Bladder microvascular endothelial cell (primary cell): Measurements from ENCODE around the gene KIF22. TPM values are rescaled to one million over a fixed set of nuclear protein-coding genes. Genes with fewer than 3 reads are reported as not detected.

Source experiments
- total RNA-seq: library from RNA; depleted of rRNA; stranded (reverse); fragments of >200 nt; gene quantifications from 2 replicates; pipeline ENCODE4 v1.2.3, GENCODE V29; 2014

Gene KIF22
- total RNA-seq = 38.6 and 60.5 TPM in 2 replicates

GRCh38 chr16:29790183-29790948 lies at the start of gene KIF22:
Gene KIF22, plus strand, starts transcription at chr16:29790751. Its CDS starts 9 bp downstream, at chr16:29790760.

DNA sequence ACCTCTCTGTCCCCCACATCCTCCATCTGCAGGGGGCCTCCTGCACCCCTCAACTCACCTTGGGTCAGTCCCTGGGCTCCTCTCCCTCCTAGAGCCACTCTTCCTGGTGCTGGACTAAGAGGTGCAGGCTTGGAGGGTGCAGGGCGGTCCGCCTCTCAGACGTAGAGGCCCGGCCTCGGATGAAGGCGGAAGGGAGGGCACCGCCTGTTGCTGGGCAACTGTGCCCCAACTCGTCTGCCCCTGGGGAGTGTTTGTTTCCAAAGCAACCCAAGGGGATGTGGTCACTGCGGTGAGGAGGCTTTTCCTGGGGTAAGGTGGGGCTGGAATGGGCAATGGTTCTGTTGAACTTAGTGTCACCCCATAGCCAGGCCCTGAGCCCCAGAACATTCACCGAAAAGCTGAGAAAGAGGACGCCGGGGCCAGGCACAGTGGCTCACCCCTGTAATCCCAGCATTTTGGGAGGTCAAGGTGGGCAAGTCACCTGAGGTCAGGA lies 44.7 kb upstream of the KIF22 start, which contains the start of gene C16orf54:
Gene C16orf54 (minus strand): TSS at position 138 of the 493 bp plus-strand sequence. CDS start 1,039 bp downstream, outside the sequence.

DNA sequence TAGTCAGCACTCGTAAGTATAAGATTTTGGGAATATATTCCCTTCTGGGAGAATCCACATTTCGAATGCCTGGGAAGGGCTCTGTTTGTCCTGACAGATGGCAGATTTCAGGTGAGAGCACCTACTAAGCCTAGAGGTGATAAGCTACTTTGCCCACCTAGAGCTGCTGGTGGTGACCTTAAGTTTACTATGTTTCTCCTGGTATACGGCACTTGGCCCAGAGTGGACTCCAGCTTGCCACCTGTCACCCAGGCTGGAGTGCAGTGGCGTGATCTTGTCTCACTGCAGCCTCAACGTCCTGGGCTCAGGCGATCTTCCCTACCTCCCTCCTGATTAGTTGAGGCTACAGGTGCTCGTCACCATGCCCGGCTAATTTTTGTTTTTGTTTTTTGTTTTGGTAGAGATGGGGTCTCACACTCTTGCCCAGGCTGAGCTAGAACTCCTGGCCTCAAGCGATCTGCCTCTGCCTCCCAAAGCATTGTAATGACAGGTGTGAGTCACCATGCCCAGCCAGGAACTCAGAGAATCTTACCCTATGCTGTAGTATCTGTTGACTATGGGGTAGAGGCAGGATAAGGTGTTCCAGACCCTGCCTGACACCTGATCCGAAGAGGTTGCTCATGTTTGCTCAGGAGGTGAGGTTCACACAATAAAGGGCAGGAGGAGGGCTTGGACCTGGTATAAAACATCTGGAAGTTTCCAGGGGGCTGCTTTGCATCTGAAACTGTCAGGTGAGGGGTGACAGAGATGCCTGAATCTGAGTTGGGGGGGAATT lies 12.8 kb upstream of the KIF22 start, which contains the start of gene ZG16:
Gene ZG16 (plus strand): TSS at position 681 of the 775 bp plus-strand sequence. CDS start 1,011 bp downstream, outside the sequence.

GRCh38 chr16:29806099-29806579 lies 15.6 kb downstream of the KIF22 start, which contains the start of gene MAZ:
Gene MAZ, plus strand, starts transcription at chr16:29806529. Its CDS starts 173 bp downstream, at chr16:29806702.

DNA sequence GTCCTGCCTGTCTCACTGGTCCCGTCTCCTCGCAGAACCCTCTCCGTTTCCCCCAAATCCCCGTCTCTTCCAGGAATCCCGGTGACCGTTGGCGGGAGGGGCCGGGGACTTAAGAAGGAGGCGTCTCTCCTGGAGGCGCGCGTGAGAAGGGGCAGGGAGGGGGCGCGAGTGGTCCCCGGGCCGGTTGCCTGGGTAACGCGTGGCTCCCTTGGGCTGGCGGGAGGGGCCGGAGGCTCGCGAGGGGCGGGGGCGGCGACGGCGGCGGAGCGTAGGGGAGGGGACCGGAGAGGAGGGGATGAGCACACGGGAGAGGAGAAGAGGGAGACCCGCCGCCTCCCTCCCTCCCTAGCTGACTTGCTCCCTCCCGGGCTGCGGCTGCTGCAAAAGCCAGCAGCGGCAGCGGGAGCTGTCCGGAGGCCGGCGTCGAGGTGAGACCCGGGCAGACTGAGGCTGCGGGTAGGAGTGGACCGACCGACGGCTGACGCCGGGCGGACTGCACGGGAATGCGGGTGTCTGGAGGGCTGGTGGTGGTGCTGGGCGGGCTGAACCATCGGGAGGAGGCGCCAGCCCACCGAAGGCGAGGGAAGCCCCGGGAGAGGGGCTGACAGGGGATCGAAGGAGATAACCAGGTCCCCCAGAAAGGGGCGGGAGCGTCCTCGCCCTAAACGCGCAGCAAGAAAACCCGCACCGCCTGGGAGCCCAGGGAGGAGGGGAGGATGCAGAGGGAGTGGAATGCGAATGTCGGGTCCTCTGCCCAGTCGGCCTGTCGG lies 21.5 kb downstream of the KIF22 start, which contains the start of gene PRRT2:
Gene PRRT2 (plus strand): TSS at position 298 of the 770 bp plus-strand sequence. CDS start 862 bp downstream, outside the sequence.

DNA sequence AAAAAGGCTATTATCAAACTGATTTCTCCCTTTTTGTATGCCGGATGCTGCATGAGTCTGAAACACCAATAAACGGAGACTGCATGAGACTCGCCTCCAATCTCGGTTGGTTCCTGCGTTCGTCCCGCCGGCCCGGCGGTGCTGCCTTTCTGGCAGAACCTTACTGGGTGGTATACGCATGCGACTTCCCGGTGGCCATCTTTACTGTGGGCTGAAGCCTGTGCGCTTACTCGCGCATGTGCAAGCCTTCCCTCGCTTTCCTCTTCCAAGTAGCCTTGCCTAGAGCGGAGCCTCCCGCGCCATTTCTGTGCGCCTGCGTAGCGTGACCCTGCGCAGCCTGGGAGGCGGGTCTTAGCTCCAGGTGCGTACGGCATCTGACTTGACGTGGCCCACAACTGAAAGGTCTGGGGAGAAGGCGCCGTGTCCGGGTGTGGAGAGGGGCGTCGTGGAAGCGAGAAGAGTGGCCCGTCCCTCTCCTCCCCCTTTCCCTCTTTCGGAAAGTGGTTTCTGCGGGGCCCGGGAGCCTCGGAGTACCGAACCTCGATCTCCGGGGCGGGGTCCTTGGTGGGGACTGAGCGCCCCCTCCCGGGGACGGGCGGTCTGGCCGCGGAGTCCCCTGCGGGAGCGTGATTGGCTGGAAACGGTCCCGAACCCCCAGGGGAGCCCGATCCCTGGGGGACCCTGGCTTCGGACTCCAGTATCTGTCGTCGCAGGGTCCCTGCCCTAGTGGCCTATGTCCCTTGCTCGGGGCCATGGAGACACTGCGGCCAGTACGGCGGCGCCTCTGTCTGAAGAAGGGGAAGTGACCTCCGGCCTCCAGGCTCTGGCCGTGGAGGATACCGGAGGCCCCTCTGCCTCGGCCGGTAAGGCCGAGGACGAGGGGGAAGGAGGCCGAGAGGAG lies 25.5 kb downstream of the KIF22 start, which contains the start of gene PAGR1:
Gene PAGR1 (plus strand): TSS at position 360 of the 901 bp plus-strand sequence. CDS start 374 bp downstream, at position 734.

DNA sequence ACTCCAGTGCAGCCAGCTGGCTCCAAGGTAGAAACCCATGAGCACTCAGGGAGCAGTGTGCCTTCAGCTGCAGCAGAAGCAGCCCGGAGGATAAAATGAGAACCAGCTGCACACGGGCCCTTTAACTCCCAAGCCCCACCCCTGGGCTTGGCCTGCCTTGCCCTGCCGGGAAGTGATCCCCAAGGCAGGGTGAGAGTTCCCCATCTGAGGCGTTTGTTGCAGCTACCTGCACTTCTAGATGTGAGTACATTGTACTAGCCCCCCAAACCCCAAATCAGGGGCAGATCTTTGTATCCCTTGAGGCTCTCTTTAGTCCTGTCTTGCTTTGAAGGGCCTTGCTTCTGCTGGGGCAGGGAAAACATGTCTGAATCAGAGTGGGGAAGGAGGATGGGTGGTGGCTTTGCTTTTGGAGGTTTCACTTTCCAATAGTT lies 29.7 kb downstream of the KIF22 start, which contains the start of gene MVP:
Gene MVP (plus strand): TSS at position 192 of the 431 bp plus-strand sequence. CDS start 10,088 bp downstream, outside the sequence.

Other genes with a start within 250 kb of the KIF22 start
- gene SPN, start 127.5 kb upstream of the KIF22 start, total RNA-seq = not detected in 2 replicates
- 0.81 TPM in 1 of 2 replicates, not detected in the other for gene QPRT, start 111.6 kb upstream of the KIF22 start, total RNA-seq
- gene C16orf54, start 44.8 kb upstream of the KIF22 start, total RNA-seq = not detected in 2 replicates
- gene ZG16, start 12.5 kb upstream of the KIF22 start, total RNA-seq = not detected in 2 replicates
- 171 and 211 TPM in 2 replicates for gene MAZ, start 15.8 kb downstream of the KIF22 start, total RNA-seq
- gene PRRT2, start 21.4 kb downstream of the KIF22 start, total RNA-seq = 0.25 TPM in 1 of 2 replicates, not detected in the other
- gene PAGR1, start 25.4 kb downstream of the KIF22 start, total RNA-seq = 15.1 and 15.4 TPM in 2 replicates
- gene MVP, start 29.7 kb downstream of the KIF22 start, total RNA-seq = 223 and 253 TPM in 2 replicates
- 63.0 and 90.8 TPM in 2 replicates for gene CDIPT, start 72.5 kb downstream of the KIF22 start, total RNA-seq
- gene SEZ6L2, start 108.8 kb downstream of the KIF22 start, total RNA-seq = 0.65 and 5.9 TPM in 2 replicates
- gene ASPHD1, start 109.7 kb downstream of the KIF22 start, total RNA-seq = 0.32 and 0.63 TPM in 2 replicates
- gene KCTD13, start 135.5 kb downstream of the KIF22 start, total RNA-seq = 2.9 and 7.9 TPM in 2 replicates
- gene TMEM219, start 171.3 kb downstream of the KIF22 start, total RNA-seq = 52.2 and 80.0 TPM in 2 replicates
- 98.1 and 119 TPM in 2 replicates for gene TAOK2, start 183.1 kb downstream of the KIF22 start, total RNA-seq
- 6.6 and 8.2 TPM in 2 replicates for gene HIRIP3, start 204.9 kb downstream of the KIF22 start, total RNA-seq
- 13.9 and 20.0 TPM in 2 replicates for gene INO80E, start 205.5 kb downstream of the KIF22 start, total RNA-seq
- 0.32 and 0.63 TPM in 2 replicates for gene DOC2A, start 220.3 kb downstream of the KIF22 start, total RNA-seq
- not detected in 2 replicates for gene C16orf92, start 232.4 kb downstream of the KIF22 start, total RNA-seq
- gene TLCD3B, start 240.5 kb downstream of the KIF22 start, total RNA-seq = 0.16 TPM in 1 of 2 replicates, not detected in the other